Endothelial cell of hepatic sinusoid (primary cell): ENCODE data around the gene IL11.

Experiments used
- in situ Hi-C: cut with HindIII; loops from 2 replicates; pipeline ENCODE4 v1.10.0; 2017; ENCODE audit warnings: low sequenced_read_pairs

IL11 gene

DNA sequence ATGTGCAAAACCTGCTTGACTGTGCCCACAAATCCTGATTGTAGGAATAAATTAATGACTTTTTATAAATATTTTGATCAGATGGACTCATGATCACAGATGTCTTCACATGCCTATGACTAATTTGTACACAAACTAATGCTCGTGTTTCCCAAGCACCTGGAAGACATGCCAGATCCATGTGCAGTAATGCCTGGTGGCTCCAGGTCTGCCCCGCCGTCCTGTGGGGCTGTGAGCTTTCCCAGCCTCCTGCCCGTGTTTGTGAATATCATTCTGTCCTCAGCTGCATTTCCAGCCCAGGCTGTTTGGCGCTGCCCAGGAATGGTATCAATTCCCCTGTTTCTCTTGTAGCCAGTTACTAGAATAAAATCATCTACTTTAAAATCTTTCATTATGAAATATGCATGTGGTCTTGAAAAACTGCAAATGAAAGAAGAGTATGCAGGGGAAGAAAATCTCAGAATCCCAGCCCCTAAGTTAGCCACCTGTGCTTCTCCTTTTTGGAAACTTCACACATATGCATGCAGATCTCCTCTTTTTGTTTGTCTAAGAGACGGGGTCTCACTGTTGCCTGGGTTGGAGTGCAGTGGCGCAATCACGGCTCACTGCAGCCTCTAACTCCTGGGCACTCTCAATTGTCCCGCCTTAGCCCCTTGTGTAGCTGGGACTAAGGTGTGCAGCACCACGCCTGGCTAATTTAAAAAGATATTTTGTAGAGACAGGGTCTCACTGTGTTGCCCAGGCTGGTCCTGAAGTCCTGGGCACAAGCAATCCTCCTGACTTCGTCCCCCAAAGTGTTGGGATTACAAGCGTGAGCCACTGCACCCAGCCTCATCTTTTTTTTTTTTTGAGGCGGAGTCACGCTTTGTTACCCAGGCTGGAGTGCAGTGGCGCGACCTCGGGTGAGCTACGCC is 21.7 kb upstream of the IL11 start:
- in situ Hi-C loops = loop anchor here (5.0 kb wide), 2 partner anchors 45 to 95 kb away; no protein-coding TSS in a partner anchor

DNA sequence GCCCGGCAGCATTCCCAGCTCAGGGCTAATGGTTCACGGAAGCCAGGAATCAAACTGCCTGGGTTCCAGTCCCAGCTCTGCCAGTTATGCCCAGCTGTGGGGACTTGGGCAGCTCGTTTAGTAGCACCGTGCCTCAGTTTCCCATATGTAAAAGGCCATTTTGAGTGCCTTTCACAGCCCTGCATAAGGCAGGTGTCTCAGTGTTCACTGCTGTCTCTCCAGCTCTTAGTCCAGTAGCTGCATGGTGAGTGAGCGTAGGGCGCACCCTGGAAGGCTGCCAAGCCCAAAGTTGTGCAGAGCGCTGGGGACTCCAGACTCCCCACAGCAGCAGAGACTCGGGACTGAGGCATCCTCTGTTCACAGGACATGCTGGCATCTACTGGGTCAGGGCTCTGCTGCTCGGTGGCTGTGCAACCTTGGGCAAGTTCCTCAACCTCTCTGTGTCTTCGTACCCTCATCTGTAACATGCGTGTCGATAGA is 21.0 kb upstream of the IL11 start:
- in situ Hi-C loops = loop anchor here (5.0 kb wide), 2 partner anchors 44 to 94 kb away; no protein-coding TSS in a partner anchor

DNA sequence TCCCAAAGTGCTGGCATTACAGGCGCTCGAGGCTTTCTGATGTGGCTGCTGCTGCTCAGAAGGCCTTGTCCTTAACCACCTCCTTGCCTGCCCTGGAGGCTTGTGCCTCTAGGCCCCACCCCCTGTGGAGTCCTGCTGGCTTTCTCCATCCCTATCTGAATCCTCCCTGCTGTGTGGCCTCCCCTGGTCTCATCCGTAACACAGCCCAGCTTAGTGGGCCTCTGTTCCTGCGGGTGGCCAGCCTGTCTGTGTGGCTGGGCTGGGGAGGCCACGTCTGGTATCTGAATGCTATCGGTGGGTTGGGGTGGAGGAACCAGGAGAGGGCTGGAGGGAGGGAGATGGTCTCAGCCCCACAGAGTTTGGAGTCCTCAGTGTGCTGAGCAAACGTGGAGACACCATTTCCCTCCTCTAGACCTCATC is 20.2 kb upstream of the IL11 start:
- in situ Hi-C loops = loop anchor here (5.0 kb wide), 2 partner anchors 43 to 93 kb away; no protein-coding TSS in a partner anchor

DNA sequence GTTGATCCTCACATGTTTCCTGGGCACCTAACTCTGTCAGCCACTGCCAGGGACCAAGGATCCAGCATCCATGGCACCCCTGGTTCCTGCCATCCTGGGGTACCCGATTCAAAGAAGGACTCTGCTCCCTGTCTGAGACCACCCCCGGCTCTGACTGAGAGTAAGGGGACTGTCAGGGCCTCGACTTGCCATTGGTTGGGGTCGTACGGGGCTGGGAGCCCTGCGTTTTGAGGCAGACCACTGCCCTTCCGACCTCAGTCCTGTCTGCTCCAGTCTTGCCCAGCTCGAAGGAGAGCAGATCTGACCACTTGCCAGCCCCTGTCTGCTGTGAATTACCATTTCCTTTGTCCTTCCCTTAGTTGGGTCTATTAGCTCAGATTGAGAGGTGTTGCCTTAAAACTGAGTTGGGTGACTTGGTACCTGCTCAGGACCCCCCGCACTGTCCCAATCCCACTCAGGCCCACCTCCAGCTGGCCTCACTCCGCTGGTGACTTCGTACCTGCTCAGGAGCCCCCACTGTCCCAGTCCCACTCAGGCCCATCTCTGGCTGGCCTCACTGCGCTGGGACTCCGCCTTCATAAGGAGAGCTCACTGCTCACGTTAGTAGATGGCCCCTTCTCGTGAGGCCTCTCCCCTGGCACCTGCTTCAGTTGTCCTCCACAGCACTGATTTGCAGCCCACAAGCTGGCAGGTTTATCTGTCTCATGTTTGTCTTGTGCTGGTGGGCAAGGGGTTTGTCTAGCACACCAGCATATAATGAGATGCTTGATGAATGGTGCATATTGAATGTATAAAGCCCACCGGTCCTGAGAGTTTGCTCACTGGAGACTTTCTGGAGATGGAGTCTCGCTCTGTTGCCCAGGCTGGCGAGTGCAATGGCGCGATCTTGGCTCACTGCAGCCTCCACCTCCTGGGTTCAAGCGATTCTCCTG is 19.4 kb upstream of the IL11 start:
- in situ Hi-C loops = loop anchor here (5.0 kb wide), 2 partner anchors 42 to 92 kb away; no protein-coding TSS in a partner anchor

DNA sequence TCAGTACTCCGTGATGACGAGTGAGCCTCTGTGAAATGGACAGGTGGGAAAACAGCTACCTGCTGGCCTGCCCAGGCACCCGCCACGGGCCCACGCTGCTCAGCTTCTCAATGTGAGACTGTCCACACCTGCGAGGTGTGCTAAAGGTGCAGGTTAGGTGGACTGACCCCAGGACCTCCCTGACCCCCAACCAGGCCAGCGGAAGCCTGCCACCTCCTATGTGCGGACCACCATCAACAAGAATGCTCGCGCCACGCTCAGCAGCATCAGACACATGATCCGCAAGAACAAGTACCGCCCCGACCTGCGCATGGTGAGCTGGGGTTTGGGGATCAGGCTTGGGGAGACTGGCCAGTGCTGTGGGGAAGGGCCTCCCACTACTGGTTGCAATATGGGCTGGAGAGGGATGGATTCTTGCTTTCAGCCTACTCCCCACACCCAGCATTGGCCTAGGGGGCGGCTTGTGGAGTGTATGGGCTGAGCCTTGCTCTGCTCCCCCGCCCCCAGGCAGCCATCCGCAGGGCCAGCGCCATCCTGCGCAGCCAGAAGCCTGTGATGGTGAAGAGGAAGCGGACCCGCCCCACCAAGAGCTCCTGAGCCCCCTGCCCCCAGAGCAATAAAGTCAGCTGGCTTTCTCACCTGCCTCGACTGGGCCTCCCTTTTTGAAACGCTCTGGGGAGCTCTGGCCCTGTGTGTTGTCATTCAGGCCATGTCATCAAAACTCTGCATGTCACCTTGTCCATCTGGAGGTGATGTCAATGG is 17.7 kb upstream of the IL11 start:
- in situ Hi-C loops = no loop called here

DNA sequence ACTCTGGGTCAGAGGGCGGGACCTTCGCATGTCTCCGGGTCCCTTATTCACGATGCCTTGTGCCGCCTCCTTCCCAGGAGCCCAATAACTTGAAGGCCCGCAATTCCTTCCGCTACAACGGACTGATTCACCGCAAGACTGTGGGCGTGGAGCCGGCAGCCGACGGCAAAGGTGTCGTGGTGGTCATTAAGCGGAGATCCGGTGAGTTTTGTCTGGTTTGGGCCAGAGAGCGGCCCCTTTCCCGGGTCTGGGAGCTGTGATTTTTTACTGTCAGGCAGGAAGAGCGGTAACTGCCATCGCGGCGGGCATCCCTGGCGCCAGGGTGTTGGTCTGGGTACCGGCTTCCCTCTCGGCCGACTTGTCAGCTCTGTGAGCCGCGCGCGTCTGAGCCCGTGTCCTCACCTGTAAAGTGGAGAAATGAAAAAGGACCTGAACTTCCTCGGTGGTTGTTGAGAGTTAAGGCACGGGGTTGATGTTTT is 16.3 kb upstream of the IL11 start:
- in situ Hi-C loops = no loop called here

DNA sequence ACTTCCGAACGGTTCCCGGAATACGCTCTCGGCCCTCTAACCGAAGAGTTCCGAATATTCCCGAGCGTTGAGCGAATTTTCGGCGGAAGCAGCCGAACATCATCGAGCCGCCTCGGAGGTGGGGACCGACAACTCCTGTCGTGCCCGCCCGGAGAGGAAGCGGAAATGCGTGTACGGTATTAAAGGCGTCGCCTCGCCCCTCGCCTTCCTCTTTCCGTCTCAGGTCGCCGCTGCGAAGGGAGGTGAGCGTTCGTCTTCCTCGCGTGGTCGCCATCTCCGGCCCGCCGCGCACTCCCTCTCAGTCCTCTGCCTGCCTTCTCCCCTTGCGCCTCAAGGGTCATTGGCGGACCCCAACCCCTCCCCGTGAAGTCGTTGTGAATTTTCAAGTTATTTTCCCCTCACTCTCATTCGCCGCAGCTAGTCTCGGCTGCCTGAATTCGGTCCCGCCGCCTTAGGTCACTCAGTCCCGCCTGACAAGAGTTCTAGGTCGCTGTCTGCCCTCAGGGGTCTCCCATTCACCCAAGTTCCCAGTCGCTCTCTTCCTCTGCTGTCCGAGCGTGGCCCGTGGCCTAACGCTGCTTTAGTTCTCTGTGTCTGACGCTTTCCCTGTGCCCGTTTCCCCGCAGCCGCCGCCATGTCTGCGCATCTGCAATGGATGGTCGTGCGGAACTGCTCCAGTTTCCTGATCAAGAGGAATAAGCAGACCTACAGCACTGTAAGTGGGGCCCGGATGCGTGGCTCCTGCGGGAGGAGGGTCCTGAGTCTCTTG is 15.6 kb upstream of the IL11 start, which contains the start of gene RPL28:
TSS of gene RPL28 (plus strand) at position 209 of the 769 bp plus-strand sequence. CDS start at position 635, 426 bp downstream.
- in situ Hi-C loops = no loop called here

DNA sequence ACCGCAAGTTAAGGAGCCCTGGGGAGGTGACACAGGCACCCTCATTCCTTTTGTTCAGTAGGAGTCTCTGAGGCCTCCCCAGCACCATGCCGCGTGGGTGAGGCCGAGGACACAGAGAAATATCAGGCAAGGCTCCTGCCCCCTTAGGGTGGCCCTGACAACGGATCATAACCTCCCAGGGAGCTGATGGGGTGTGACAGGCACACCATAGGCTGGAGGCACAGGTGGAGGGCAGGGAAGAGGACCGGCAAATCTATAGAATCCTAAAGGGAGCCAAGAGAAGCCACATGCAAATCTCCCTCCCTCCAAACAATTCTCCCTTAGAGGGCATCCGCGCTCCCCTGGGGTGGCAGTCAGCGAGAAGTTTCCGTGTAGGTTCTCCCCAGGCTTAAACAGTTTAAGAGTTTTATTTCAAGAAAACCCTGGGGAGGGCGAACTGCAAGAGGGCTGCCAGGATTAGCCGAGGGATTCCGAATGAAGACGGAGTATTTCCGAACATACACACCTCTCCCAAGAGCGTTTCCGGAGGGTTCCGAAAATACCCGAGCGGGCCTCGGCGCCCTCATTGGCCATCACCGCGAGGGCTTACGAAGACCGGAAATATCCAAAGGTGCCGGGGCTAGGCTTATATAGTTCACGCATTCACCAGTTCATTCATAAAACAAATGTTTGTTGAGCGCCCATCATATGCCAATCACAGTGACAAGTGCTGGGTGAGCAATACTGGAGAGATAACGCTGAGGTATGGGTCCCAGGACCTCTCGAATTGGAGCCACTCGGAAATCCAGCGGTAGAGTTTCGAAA is 14.9 kb upstream of the IL11 start:
- in situ Hi-C loops = no loop called here

DNA sequence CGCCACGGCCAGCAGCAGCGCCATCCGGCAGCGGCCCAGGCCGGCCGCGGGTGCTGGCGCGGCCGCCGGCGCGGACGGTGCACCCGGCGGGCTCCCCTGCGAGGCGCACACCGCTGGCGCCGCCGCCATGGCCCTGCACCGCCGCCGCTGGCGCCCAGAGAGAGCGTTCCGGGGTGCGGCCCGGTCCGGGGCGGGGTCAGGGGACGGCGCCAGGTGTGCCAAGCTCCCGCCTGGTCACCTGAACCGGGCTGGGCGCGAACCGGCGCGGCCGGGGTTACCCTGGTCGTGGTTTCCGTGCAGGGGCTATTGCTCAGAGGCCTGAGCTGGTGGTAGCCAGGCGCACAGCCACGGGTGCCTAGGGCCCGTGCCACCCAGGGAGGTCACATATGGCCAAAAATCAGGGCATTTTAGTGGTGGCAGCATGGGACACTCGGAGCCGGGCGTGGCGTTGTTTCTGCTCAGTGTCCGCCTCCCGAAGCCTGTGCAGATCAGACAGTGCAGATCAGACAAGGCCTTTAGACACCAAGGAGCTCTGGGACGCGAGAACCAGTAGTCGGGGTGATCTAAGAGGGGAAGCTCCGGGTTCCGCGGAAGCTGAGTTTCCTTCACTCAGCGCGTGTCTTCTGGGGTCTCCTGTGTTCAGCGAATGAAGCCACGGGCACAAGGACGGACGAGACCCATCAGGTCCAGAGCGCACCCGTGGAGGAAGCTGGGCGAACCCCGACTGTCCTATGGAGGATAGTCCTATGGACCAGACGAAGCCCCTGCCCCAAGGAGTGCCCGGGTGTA is 14.1 kb upstream of the IL11 start, which contains the start of gene TMEM238:
TSS of gene TMEM238 (minus strand) at position 162 of the 789 bp plus-strand sequence. CDS start at position 129, 33 bp downstream.
- in situ Hi-C loops = no loop called here

DNA sequence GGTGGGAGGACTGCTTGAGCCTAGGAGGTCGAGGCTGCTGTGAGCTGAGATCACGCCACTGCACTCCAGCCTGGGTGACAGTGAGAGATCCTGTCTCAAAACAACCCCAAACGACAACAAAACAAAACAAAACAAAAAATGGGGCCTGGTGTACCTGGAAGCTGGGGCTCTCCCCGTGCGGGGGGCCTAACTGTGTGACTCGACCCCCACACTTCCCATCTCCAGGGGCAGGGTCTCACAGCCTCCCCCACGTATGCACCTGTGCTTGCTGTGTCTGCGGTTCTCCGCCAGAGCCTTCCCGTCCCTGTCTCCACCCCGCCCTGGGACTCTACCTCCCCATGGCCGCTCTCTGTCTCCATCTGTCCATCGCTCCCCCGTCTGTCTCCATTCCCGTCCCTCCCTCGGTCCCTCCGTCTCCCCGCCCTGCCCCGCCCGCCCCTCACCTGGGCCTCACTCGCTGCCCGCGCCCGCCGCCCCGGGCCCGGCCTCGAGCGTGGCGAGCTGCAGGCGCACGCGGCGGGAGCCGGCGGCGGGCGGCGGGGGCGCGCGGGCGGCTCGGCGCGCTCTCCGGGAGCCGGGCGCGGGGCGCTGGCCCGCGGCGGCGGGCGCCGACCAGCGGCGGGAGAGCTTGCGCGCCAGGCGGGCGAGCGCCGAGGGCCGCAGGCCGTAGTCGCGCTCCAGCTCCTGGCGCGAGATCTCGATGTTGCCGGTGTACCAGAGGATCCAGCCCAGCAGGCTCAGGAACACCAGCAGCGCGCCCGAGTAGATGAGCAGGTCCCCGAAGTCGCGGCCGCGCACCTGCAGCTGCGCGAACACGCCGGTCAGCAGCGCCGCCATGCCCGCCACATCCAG is 13.2 kb upstream of the IL11 start:
- in situ Hi-C loops = no loop called here

DNA sequence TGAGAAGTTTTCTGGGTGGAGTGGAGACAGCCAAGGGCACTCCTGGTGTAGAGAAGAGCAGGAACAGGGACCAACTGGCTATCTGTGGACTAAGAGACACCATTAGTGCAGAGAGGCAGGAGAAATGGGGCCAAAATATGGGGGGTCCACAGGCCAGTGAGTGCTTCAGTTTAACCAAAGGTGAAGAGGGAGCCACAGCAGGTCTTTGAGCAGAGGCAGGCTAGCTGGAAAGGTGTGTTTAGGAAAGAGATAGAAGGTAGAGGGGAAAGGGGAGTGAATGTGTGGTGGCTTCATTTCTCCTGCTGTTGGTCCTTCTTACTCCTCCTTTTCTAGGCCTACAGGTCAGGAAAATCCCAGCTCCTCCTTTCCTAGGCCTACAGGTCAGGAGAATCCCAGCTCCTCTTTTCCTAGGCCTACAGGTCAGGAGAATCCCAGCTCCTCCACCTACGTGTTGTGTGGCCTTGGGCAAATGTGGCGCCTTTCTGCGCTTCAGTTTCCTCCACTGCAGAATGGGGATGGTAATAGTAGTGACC is 12.3 kb upstream of the IL11 start:
- in situ Hi-C loops = no loop called here

DNA sequence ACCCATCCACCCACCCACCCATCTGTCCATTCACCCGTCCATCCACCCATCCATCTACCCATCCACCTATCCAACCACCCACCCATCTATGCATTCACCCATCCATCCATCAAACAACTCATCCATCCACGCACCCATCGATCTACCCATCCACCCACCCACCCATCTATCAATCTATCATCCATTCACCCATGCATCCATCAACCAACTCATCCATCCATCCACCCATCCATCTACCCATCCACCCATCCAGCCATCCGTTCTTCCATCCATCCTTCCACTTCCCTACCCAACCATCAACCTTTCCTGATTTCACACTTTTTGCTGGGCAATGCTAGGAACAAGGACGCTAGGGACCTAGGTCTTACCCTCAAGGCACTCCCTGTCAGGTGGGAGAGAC is 11.8 kb upstream of the IL11 start:
- in situ Hi-C loops = no loop called here

DNA sequence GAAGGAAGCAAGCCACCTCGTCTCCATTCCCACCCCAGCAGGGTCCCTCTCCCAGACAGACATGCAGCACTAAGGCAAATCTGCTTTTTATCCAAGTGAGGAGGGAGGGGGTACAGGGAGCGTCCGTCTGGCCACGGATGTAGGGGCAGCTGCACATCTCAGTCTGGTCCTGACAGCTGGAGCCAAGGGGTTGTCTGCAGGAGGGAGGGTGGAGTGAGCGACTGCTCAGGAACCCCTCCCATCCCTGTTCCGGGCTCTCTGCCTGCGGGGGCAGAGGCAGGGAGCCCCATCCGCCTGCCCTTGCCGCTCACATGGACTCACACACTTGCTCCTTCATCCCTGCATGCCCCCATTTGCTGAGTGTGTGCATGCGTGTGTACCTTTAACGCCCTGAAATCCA is 8.9 kb upstream of the IL11 start:
- in situ Hi-C loops = no loop called here

DNA sequence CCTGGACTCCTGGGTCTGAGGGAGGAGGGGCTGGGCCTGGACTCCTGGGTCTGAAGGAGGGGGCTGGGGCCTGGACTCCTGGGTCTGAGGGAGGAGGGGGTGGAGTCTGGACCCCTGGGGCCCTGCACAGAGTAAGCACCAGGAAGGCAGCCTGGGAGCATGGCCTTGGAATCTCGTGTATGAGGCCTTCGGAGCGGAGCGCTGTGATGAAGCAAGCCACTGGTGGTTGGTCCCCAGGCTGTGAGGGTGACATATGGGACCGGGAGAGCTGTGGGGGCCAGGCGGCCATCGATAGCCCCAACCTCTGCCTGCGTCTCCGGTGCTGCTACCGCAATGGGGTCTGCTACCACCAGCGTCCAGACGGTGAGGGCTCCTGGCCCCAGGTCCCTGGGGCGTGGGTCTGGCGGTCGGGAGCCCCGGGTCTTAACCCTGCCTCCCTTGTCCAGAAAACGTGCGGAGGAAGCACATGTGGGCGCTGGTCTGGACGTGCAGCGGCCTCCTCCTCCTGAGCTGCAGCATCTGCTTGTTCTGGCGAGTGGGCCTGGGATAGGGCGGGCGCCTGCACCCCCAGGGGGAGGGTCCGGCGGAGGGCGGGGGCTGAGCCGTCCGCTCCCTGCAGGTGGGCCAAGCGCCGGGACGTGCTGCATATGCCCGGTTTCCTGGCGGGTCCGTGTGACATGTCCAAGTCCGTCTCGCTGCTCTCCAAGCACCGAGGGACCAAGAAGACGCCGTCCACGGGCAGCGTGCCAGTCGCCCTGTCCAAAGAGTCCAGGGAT is 7.3 kb upstream of the IL11 start:
- in situ Hi-C loops = no loop called here

DNA sequence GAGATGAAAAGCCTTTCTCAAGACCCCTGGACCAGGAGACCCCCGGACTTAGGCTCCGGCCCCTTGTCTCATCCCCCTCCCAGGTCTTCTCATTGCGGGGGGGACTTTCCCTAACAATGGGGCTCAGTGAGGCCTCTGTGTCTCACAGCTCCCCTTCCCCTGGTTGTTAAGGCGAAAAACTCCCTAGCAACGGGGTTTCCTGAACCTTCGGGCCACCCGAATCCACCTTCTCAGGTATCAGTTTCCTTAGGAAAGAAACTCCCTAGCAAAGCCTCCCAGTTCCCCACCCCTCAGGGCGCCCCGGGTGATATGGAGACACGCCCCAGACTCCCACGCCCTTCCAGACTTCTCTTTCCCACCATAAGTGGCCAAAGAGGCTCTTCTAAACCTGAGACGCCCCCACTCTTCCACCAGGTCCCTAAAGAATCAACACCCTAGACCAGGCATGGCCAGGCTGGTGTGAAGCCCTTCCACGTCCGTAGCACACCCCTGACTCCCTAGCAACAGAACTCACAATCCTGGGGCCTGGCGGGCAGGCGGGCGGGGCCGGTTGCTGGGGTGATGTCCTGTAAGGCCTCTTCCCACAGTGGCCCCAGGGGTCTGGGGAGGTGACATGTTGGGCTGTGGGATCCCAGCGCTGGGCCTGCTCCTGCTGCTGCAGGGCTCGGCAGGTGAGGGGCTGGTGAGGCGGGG is 6.1 kb upstream of the IL11 start, which contains the start of gene TMEM190:
TSS of gene TMEM190 (plus strand) at position 586 of the 693 bp plus-strand sequence. CDS start at position 614, 28 bp downstream.
- in situ Hi-C loops = no loop called here
